Hair follicular keratinocyte (primary cell): ENCODE measurements around the gene EDAR. TPM values are rescaled to one million over a fixed set of nuclear protein-coding genes. Genes with fewer than 3 reads are reported as not detected.

Source experiments
- total RNA-seq: library from RNA; depleted of rRNA; stranded (reverse); fragments of >200 nt; gene quantifications from 2 replicates; pipeline ENCODE4 v1.2.3, GENCODE V29; 2015

Gene EDAR
- total RNA-seq: not detected in 2 replicates

GRCh38 chr2:108988796-108989713 lies at the start of gene EDAR:
Gene EDAR, minus strand, starts transcription at chr2:108989220. Its CDS starts 58,206 bp downstream, at chr2:108931014.

Other genes starting within 250 kb of the EDAR start
- gene CCDC138, start 202.4 kb downstream of the EDAR start, total RNA-seq: 2.3 and 10.7 TPM in 2 replicates
- 0.57 and 0.86 TPM in 2 replicates for gene SH3RF3, start 140.0 kb upstream of the EDAR start, total RNA-seq